Ovary (tissue), 3 donors: ENCODE measurements around the gene MCOLN3.

Source experiments
- POLR2A ChIP-seq: fragments of 450-650 bp; IDR thresholded peaks from one replicate; pipeline ENCODE4 v1.6.1; 2017; ENCODE audit warnings: antibody characterized with exemption, mild to moderate bottlenecking, moderate library complexity
- TF ChIP-seq, protein P1 (sequence below), 3 donors: fragments of 450-650 bp in 2 of 3; fragments of 200-600 bp in 1 of 3; IDR thresholded peaks; one replicate each; pipeline versions ENCODE4 v1.5.1 to v1.8.0; 2016 to 2022; ENCODE audit warnings: antibody characterized with exemption in 3 of 3, mild to moderate bottlenecking in 1 of 3
- donor health status: DM: no; HTN: no; CAD: no.

DNA sequence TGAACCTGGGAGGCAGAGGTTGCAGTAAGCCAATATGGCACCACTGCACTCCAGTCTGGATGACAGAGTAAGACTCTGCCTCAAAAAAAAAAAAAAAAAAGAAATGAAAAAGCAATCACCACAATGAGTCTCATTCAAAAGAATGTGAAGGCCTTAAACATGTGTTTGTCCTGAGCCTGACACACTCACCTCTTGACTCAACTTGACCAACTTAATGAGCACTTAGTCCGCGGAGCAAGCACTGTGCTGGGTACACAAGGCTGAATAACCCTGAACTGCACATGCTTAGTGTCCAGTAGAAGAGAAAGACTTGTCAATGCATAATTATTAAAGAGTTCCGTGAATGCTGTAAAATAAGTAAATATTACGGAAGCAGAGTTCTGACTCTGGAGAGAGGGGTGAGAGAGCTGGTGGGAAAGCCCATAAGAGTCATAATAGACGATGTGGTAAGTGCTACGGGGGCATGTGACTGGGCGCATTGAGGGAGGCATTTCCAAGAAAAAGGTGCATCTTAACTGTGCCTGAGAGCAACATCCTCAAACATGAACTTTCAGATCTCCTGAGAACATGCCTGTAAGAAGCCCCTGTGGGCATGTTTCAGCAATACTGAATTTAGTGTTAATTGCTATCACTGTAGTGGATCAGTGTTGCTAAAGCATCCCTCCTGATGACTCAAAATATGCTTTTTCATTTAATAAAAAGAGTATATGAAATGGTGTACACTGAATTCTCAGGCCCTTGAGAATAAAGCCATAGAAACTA lies 78.6 kb downstream of the MCOLN3 start:
- TF ChIP-seq POLR2A, result no peak
- TF ChIP-seq, protein P1, sequence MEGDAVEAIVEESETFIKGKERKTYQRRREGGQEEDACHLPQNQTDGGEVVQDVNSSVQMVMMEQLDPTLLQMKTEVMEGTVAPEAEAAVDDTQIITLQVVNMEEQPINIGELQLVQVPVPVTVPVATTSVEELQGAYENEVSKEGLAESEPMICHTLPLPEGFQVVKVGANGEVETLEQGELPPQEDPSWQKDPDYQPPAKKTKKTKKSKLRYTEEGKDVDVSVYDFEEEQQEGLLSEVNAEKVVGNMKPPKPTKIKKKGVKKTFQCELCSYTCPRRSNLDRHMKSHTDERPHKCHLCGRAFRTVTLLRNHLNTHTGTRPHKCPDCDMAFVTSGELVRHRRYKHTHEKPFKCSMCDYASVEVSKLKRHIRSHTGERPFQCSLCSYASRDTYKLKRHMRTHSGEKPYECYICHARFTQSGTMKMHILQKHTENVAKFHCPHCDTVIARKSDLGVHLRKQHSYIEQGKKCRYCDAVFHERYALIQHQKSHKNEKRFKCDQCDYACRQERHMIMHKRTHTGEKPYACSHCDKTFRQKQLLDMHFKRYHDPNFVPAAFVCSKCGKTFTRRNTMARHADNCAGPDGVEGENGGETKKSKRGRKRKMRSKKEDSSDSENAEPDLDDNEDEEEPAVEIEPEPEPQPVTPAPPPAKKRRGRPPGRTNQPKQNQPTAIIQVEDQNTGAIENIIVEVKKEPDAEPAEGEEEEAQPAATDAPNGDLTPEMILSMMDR (IDR thresholded peaks at IDR 0.05), result no peak
